Fibroblast of gingiva (primary cell): Measurements from ENCODE around the gene FLOT1.
A peak's percentile ranks its signal among the peaks of the same experiment; 100 is the strongest.

Source experiments
- DNase-seq: peaks from one replicate; pipeline ENCODE4 v3.0.0-alpha.2; 2011; ENCODE audit warnings: low read depth

The FLOT1 gene

DNA sequence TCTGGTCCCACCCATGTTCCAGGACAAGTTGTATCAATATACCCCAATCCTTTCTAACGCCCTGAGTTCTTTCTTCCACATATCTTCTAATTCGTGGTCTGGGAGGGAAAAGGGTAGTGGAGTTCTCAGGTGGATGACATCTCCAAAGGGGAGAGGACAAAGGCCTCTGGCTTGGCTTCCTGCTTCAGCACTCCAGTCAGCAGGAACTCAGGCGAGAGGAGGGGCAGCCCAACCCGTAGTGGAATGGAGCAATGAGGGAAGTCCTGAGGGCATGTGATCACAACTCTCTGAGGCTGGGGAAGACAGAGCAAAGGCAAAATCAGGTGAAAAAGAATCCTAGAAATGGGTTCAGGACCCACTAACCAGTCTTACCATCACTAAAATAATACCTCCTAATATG, 42.1 kb downstream of the FLOT1 start:
- DNase-seq: no peak

GRCh38 chr6:30696432-30696831, 46.1 kb downstream of the FLOT1 start:
- DNase-seq: no peak

GRCh38 chr6:30691208-30691847, 51.2 kb downstream of the FLOT1 start:
- no peak for DNase-seq

DNA sequence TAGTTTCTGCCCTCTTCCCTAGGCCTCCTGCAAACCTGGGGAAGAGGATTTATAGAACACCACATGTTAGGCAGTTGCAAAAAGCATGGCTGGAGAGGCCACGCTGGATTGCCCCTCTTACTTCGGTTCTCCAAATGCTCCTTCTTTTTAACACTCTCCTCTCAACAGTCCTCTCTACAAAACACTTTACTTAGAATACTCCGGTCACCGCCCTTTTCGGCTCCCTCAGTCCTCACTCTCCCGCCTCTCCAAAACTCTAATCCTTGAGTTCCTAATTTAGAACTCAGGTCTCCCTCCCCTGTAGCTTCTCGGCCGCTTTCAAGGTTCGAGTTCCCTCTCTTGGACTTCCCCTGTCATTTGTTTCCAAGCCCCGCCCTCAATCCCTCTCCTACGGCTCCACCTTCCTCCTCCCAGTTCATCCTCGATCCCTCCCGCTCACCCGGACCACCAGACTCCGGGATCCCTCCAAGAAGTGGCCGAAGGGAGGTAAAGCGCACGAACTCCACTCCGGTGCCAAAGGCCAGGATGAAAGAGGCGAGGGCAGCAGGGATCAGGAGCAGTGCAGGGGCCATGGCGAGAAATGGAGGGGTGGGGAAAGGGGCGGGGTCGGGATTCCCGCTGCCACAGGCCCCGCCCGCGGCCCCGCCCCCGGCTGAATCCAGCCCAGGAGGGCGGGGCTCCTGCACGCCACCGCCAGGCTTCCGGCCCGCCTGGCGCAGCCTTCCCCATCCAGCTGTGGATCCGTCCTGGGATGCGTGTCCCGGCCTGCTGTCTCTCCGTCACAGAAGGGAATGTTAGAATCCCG, 51.9 kb downstream of the FLOT1 start, which contains the start of gene NRM:
Gene NRM, minus strand, starts transcription at position 582 of the 805 bp plus-strand sequence. Its CDS starts 10 bp downstream, at position 572.
- DNase-seq: peak; percentile 80

DNA sequence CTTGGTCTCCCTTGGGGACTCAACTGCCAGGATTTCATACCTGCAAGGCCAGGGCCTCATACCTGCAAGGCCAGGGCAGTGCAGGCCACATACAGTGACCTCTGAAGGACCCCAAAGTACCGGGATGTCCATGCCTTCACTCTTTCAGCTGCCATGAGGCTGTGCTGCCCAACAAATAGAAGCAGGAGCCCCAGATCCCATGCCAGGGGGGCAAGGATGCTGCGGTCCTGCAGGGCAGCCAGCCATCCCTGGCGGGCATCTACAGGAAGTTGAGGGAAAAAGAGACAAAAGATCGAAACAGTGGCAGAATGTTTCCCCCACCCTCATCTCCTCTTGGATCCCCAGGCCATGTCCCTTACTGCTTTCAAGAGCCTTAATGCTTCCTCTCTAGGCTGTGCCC, 52.5 kb downstream of the FLOT1 start:
- no peak for DNase-seq

DNA sequence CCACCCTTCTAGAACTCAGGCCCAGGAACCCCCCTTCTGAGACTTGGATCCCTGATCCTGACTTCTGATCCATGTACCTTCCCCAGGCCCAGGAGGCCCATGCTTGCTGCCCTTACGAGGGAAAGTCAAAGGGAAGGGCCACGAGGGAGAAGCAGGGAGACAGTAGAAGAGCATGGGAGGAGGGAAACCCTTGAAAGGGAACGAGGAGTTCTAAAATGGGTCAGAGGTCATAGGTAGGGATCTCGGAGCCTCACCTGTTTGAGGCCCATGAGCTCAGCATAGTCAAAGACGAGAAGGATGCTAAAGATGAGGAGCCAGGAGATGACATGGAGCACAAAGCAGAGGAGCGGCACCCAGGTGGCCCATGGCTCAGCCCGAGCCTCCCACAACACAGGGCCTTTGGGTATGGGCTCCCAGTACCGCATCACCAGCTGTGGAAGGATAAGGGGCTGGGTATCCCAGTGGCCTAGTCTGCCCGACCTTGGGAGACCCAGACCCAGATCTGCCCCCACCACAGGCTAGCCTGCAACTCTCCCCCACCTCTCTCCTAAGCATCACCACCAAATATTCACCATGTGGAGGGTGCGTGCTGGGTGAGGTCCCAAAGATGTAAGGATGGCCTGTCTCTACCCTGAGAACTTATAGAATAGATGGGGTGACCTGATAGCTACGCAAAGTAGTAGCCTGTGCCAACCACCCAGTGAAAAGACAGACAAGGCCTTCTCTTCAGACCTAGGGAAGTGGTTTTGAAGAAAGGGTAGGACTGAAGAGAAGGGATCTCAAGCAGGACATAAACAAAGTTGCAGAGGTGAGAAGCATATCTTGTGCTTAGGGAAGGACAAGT, 53.2 kb downstream of the FLOT1 start:
- DNase-seq: no peak

GRCh38 chr6:30688569-30688968, 53.9 kb downstream of the FLOT1 start:
- no peak for DNase-seq

- DNase-seq: peak; percentile 46
These were observed 54.6 kb downstream of the FLOT1 start for GRCh38 chr6:30687659-30688431.

GRCh38 chr6:30686908-30687658, 55.4 kb downstream of the FLOT1 start:
- DNase-seq: peak; percentile 99

- DNase-seq: peak; percentile 77
These were observed 56.2 kb downstream of the FLOT1 start, which contains the start of gene PPP1R18 for GRCh38 chr6:30686009-30686907. PPP1R18 (minus strand) TSS chr6:30686645; CDS start chr6:30686018, 627 bp downstream.

GRCh38 chr6:30685157-30686008, 57.1 kb downstream of the FLOT1 start:
- DNase-seq: no peak

DNA sequence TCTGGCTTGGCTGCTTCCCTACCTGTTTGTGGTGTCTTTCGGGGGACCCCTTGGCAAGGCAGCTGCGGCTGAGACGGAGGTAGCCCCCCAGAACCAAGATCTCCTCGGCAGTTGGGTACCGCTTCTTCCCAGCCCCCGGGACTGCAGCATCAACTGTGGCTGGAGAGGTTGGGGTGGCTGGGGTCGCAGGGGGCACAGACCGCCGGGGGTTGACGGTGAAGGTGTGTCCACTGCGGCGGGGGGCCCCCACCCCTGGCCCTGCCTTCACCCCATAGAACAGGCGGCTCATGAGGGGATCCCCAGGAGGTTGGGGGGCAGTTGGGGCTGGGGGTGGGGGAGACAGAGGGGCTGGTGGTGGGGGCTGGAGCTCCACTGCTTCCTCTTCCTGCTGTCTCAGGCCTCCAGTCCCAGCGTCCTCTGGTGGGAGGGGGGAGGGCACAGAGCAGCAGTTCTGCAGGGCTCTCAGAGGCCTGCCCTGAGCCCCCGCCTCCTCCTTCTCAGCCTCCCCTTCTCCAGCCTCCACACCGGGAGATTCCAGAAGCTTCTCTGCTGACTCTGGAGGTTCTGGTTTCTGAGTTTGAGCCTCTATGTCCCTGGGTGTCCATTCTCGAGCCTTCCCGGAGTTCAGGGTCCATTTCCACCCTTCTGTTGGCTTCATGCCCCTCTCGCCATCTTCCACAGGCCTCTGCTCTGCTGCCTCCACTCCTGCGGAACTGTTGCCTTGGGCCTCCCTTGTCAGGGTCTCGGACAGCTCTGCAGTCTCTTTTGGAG, 57.9 kb downstream of the FLOT1 start:
- DNase-seq: no peak

DNA sequence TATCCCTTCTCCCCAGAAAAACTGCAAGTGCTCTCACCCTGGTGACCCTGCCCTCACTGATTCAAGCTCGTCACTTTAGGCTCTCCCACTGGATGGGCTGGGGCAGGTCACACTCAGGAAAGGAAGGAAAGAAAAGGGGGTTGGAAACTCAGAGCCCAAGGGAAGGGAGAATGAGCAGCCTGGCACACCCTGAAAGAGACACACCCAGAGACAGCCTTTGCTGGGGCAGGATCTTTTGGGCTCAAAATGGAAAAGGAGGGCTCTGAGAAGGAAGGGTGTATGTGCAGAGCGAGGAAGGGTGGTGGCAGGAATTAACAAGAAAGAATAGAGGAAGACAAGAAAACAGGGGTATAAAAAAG, 58.5 kb downstream of the FLOT1 start:
- DNase-seq: no peak

DNA sequence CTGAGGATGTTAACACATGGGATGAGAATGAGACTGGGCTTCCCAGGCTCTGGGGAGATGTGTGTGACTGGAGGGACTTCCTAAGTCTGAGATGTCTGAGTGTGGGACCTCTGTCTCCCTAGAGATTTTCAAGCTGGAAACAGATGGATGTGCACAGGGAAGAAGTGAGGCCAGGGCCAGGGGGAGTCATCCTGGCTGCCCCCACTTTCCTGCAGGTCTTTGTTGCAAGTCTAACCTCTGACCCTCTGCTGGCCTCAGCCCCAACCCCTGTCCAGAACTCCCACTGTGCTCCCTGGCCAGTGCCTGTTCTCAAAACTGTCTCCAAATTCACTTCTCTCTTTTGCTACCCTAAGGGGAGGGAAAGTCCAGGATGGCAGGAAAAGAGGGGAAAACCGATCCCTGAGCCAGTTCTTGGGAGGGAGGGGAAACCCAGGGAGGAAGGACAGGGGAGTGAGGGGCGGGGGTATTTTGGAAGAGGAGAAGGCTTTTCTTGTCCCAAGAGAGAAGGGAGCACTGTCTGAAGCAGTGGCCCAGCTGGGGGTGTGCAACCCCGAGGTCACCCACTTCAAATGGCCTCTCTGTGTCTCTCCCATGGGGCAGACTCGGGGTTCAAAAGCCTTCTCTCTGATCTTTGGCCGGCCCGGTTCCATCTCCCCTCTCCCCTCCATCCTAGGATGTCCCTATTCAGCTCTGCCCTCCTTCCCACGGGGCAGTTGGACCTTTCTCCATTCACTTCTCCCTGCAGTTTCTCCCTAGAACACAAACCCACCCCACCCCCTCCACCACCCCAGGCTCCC, 59.1 kb downstream of the FLOT1 start:
- DNase-seq: no peak

DNA sequence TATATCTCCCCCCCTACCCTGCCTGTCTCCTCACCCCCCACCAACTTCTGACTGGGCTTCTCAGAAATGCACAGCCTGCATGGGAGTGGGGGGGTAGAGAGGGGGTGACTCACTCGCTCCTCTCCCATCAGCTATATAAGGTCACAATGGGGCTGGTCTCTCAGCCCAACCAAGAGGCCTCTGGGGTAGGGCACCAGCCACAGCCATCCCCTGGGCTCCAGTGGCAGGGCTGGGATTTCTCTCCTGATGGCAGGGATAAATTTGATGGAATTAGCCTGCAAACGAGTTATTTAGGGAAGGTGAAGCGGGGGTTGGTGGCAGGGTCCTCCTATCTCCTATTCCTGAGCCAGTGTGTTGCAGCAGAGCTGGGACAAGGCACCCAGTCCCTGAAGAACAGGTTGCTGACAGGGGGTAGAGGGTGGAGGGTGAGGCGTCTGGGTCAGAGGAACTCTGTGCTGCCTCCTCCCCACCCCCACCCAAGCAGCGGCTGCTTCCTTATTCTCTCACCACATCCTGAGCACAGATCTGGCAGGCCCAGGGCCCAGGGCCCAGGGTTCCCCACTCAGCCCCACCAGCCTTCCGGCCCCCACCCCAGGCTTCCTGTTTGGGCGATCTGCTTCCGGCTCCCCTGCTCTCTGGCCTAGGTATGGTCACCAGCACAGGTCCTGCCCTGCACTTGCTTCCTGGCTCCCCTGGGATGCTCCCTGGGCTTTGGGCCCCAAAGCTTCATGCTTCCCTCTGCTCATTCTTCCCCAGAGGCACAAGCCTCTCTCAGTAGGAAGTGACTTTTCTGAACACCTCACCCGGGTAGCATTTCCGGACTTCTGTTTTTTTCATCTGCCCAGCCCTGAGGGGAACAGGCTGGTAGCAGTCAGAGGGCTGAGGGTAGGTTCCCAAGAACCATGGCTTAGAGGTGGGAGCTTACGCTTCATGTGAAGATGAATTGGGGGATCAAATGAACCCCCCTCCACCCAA, 60.1 kb downstream of the FLOT1 start:
- DNase-seq: peak; percentile 82

- no peak for DNase-seq
These were observed 60.7 kb downstream of the FLOT1 start for GRCh38 chr6:30681766-30682142.
